ENCODE measurements around the gene HNRNPUL1. TPM values are rescaled to one million over a fixed set of nuclear protein-coding genes. Genes with fewer than 3 reads are reported as not detected.

The HNRNPUL1 gene
- total and polyA plus RNA-seq, 2 of the 8 experiments (the other 6 are each of a cell fraction or from before 2014, with no cell fraction given), result 99.5 to 264 TPM

DNA sequence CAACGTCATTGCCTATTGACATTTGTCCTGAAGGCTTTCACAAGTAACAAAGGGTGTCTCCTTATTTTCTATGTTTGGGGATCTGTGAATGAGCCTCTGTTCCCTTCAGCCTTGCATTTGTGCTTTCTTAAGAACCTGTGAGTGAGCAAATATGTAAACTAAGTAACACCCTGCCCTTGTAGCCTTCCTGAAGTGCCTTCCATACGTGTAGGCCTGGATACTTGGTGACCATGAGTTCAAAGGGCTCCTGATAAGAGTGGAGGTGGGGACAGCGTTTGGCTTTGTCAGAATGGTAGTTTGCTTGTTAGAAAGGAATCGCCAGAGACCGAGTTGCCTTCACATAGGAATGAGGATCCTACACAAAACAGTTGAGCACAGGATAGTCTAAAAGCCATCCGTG lies 31.3 kb downstream of the HNRNPUL1 start:
- no peak overlapping the region for H4K5ac ChIP-seq (ENCODE audit: insufficient read length, low read depth, low read length)
- H3K27ac ChIP-seq (ENCODE audit: low read depth, low read length), result no peak overlapping the region
- no peak overlapping the region for H2BK120ac ChIP-seq (replicated peaks; ENCODE audit: low read depth, low read length)
- H3K4me2 ChIP-seq (ENCODE audit: insufficient read depth in 1 of 2, low read depth in 2 of 2, low read length in 2 of 2), result no peak overlapping the region
- no peak overlapping the region for H2AK5ac ChIP-seq (ENCODE audit: low read depth, low read length)
- peaks cover 5% of the 10 kb centered on the region; the same call in 1 of the 2 replicates for H3K79me1 ChIP-seq (ENCODE audit: low read depth, low read length)
- H3K36me3 ChIP-seq (ENCODE audit: control insufficient read depth in 2 of 4, insufficient read depth in 4 of 4, low read length in 3 of 4), result peaks cover 74 to 100% (median 96%) of the 10 kb centered on the region in 4 experiments
- H3K23me2 ChIP-seq (ENCODE audit: low read depth, low read length), result no peaks in the 10 kb centered on the region
- H2BK5ac ChIP-seq (ENCODE audit: low read depth, low read length), result no peak overlapping the region
- ChIA-PET POLR2A (ENCODE audit: partially characterized antibody) (interaction anchor here (22.6 to 38.6 kb wide), 2 partner anchors 8 to 15 kb away, joined by 579 read pairs; partner anchors contain the start of genes CCDC97 and HNRNPUL1), CTCF (ENCODE audit: partially characterized antibody) (interaction anchor here (7.8 kb wide), 1 partner anchor 10 kb away, joined by 63 read pairs; no protein-coding TSS in a partner anchor)
- 0 out of 4 replicates have a peak, but pooled peaks cover 0 to 4% of the 10 kb centered on the region in 2 experiments for H3K79me2 ChIP-seq (ENCODE audit: control insufficient read depth in 1 of 2, insufficient read depth in 2 of 2, low read length in 2 of 2)
- no peak overlapping the region for H3K9ac ChIP-seq (replicated peaks in 1 of 4; ENCODE audit: extremely low read depth in 1 of 4, low read depth in 3 of 4, low read length in 3 of 4)
- no peaks in the 10 kb centered on the region for H3K27me3 ChIP-seq (replicated peaks in 1 of 4; ENCODE audit: control insufficient read depth in 3 of 4, extremely low read depth in 1 of 4, insufficient read depth in 3 of 4, low read length in 3 of 4)
- no peak overlapping the region for H2BK20ac ChIP-seq (ENCODE audit: low read length)
- H4K8ac ChIP-seq (ENCODE audit: extremely low read depth, insufficient read depth, low read length), result no peak overlapping the region
- H3K4me3 ChIP-seq (ENCODE audit: extremely low read depth in 1 of 4, insufficient read depth in 2 of 4, low read depth in 3 of 4, low read length in 4 of 4), result no peak overlapping the region
- 92% methylated on average over 6 of the region's 6 CpGs; no CpG with 5 or more reads in 1 of the 2 experiments for WGBS, 2 experiments (ENCODE audit: extremely low coverage in 1 of 2, insufficient coverage in 1 of 2, insufficient read length in 1 of 2, insufficient replicate concordance in 2 of 2, low coverage in 1 of 2, low lambda C conversion rate in 2 of 2, missing lambda C conversion rate in 1 of 2)
- TF ChIP-seq RFX5 (IDR thresholded peaks at IDR 0.05; ENCODE audit: borderline replicate concordance, low read depth, low read length), result no peak
- TF ChIP-seq KDM5A (IDR thresholded peaks at IDR 0.05; ENCODE audit: low read length), result no peak
- no peak for TF ChIP-seq SP1 (IDR thresholded peaks at IDR 0.05; ENCODE audit: low read depth, low read length)
- TF ChIP-seq NRF1 (IDR thresholded peaks at IDR 0.05; ENCODE audit: low read depth, low read length), result no peak
- no peak for TF ChIP-seq ASH2L (IDR thresholded peaks at IDR 0.05; ENCODE audit: low read length)
- no peak overlapping the region for H2BK12ac ChIP-seq (ENCODE audit: low read depth, low read length)
- H3K14ac ChIP-seq (ENCODE audit: insufficient read length), result no peak overlapping the region
- H4K91ac ChIP-seq (replicated peaks; ENCODE audit: insufficient read length, low read length), result no peak overlapping the region
- H2AFZ ChIP-seq (ENCODE audit: low read length), result no peak overlapping the region
- DNase-seq (ENCODE audit: low read depth in 1 of 2, low spot score in 2 of 2) (no peak), FAIRE-seq (no peak)
- H3K4me1 ChIP-seq (replicated peaks in 1 of 4; ENCODE audit: control insufficient read depth in 3 of 4, insufficient read depth in 4 of 4, low read length in 3 of 4), result no peaks in the 10 kb centered on the region
- H3K18ac ChIP-seq (ENCODE audit: extremely low read depth, low read length), result no peak overlapping the region
- H2BK15ac ChIP-seq (ENCODE audit: low read length), result no peak overlapping the region
- H4K20me1 ChIP-seq (replicated peaks in 1 of 2; ENCODE audit: control insufficient read depth in 1 of 2, insufficient read depth in 2 of 2, low read length in 2 of 2), result peaks cover 9 to 26% of the 10 kb centered on the region in 2 experiments
- no peak overlapping the region for H3K56ac ChIP-seq (replicated peaks; ENCODE audit: insufficient read length, low read depth, low read length)
- no peak overlapping the region for H3K23ac ChIP-seq (ENCODE audit: insufficient read length)
- H3K9me3 ChIP-seq (ENCODE audit: insufficient read depth in 2 of 2, low read depth in 1 of 2, low read length in 1 of 2), result no peaks in the 10 kb centered on the region
- no peak overlapping the region for H3K4ac ChIP-seq (replicated peaks; ENCODE audit: insufficient read length, low read depth, low read length)
